Lower lobe of right lung (tissue), 2 donors: ENCODE results near the gene BICD2. TPM values are rescaled to one million over a fixed set of nuclear protein-coding genes. Genes with fewer than 3 reads are reported as not detected.
A peak's percentile ranks its signal among the peaks of the same experiment; 100 is the strongest.

Experiments used
- ATAC-seq, 2 donors: fragments of 200-7000 bp; cut with Tn5 transposase; one replicate each; pipeline ENCODE4 v1.9.1; 2020 to 2022; ENCODE audit warnings: mild to moderate bottlenecking in 2 of 2, moderate library complexity in 2 of 2
- DNase-seq: peaks from one replicate; pipeline ENCODE4 v3.0.0-alpha.2; 2020
- H3K27ac ChIP-seq: fragments of 200-600 bp; one replicate; pipeline ENCODE4 v1.8.0; 2022
- H3K27me3 ChIP-seq: fragments of 200-600 bp; one replicate; pipeline ENCODE4 v1.8.0; 2022; ENCODE audit warnings: low read depth
- H3K36me3 ChIP-seq: fragments of 200-600 bp; one replicate; pipeline ENCODE4 v1.8.0; 2022; ENCODE audit warnings: mild to moderate bottlenecking
- H3K4me1 ChIP-seq: fragments of 200-600 bp; one replicate; pipeline ENCODE4 v1.8.0; 2022
- H3K4me3 ChIP-seq: fragments of 200-600 bp; one replicate; pipeline ENCODE4 v1.8.0; 2022; ENCODE audit warnings: mild to moderate bottlenecking
- H3K9me3 ChIP-seq: fragments of 200-600 bp; one replicate; pipeline ENCODE4 v1.8.0; 2022
- intact Hi-C: fragments of 100-400 bp; cut with DNase I; formaldehyde crosslinking; loops from one replicate; pipeline ENCODE4 v1.11.0; 2022
- total RNA-seq: library from RNA; stranded (reverse); fragmentation: NEBNext Ultra II Directional; extraction: Animal tissue kit (Norgen Biotek cat#: 25700); gene quantifications from one replicate; pipeline ENCODE4 v1.2.1, GENCODE V29; 2021
- TF ChIP-seq, protein P1 (sequence below): fragments of 200-600 bp; IDR thresholded peaks from one replicate; pipeline ENCODE4 v1.8.0; 2022; ENCODE audit warnings: antibody characterized with exemption, mild to moderate bottlenecking
- donor health status: DM: no; HTN: yes; CAD: no; lungs with severe emphysema.

Gene BICD2
- total RNA-seq, 1 donor from 2014 or later, result 34.9 TPM

DNA sequence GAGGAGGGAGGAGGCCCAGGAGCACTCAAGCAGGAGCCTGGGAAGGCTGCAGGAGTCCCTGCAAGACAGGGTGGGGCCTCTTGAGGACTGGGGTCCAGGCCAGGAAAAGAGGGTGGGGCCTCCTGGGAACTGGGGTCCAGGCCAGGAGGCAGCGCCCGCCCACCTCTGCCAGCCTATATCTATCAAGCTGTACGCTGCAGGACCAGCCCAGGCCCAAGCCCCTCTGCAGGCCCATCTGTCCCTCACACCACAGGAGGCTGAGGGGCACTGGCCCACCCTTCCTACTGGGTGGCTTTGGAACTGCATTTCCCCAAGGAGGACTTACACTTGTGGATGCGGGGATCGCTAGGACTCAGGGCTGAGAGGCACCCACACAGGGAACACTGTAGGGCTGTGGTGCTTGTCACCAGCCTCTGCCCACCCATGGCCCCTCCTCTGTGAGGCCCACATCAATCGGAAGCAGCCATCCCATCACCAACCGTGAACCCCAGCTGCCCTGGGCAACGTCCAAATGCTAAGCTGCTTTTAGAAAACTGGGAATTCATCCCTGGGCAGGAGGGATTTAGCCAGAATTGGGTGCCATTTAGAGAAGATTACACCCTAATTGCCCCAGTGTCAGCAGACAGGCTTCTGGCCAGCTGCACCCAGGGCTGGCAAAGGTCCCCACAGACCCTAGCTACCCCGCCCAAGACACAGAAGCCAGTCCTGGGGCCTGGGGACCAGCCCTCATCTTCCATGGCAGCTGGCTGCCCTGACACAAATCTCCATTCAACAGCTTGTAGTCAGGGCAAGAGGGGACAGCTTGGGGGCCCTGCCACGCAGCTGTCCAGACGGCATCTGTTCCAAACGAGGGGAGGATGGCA lies 15.3 kb downstream of the BICD2 start:
- H3K9me3 ChIP-seq, result no peaks in the 10 kb centered on the region
- peak overlapping the region; percentile 26 for H3K27ac ChIP-seq
- no peaks in the 10 kb centered on the region for H3K27me3 ChIP-seq
- peak; percentile 45 to 48 for ATAC-seq
- no peak overlapping the region for H3K4me3 ChIP-seq
- TF ChIP-seq, protein P1, sequence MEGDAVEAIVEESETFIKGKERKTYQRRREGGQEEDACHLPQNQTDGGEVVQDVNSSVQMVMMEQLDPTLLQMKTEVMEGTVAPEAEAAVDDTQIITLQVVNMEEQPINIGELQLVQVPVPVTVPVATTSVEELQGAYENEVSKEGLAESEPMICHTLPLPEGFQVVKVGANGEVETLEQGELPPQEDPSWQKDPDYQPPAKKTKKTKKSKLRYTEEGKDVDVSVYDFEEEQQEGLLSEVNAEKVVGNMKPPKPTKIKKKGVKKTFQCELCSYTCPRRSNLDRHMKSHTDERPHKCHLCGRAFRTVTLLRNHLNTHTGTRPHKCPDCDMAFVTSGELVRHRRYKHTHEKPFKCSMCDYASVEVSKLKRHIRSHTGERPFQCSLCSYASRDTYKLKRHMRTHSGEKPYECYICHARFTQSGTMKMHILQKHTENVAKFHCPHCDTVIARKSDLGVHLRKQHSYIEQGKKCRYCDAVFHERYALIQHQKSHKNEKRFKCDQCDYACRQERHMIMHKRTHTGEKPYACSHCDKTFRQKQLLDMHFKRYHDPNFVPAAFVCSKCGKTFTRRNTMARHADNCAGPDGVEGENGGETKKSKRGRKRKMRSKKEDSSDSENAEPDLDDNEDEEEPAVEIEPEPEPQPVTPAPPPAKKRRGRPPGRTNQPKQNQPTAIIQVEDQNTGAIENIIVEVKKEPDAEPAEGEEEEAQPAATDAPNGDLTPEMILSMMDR, result peak; percentile 6
- H3K4me1 ChIP-seq, result peaks cover 65% of the 10 kb centered on the region
- H3K36me3 ChIP-seq, result no peaks in the 10 kb centered on the region
- intact Hi-C loops, result no loop called here
- no peak for DNase-seq

DNA sequence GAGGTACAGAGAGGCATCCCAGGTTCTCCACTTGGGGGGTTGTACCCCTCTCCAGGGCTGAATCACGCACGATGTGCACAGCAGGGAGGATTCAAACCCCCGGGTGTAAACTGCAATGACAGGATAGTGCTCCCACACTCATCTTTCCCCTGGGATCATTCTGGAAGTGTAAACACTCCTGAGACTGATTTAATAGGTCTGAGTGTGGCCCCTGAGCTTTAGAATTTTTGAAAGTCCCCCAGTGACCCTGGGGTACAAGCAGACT lies 16.5 kb downstream of the BICD2 start:
- Histone ChIP-seq H3K36me3 (no peaks in the 10 kb centered on the region), H3K4me1 (peaks cover 61% of the 10 kb centered on the region), H3K9me3 (no peaks in the 10 kb centered on the region), H3K4me3 (no peak overlapping the region), H3K27me3 (no peaks in the 10 kb centered on the region), H3K27ac (no peak overlapping the region)
- TF ChIP-seq, protein P1, result no peak
- ATAC-seq (peak in 1 of 2 donors; percentile 13), DNase-seq (no peak)
- intact Hi-C loops, result no loop called here

DNA sequence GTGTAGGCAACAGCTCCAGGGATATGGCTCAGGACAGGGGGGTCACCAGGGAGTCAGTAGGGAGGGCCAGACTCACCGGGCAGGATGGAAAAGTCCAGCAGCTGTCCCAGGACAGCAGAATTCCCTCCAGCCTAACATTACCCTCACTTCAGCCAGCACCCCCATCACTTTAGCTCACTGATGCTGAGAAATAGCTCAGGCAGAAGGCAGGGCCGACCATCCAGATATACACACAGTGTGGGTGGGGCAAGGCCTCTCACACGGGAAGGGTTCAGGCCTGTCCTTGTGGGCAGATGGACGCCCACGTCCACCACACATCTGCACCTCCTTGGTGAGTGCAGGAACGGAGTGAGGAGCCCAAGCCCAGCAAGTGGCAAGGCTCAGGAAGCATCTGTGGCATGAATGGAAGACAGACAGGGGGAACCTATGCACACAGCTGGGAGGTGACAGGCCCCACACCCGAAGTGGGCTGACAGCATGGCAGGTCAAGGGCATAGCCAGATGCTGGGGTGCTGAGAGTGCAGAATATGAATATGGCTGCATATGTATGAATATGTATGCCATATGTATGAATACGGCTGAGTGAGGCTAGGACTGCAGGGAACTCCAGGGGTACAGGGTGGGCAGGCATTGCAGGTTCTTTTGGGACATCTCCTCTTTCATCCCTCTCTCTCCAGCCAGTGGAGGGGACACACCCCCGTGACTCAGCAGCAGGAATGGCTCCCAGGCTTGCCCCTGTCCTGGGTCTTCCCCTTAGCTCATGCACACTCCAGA lies 17.0 kb downstream of the BICD2 start:
- H3K4me3 ChIP-seq, result no peak overlapping the region
- H3K27me3 ChIP-seq, result no peaks in the 10 kb centered on the region
- H3K4me1 ChIP-seq, result peaks cover 60% of the 10 kb centered on the region
- ATAC-seq (no peak), DNase-seq (no peak)
- no peaks in the 10 kb centered on the region for H3K9me3 ChIP-seq
- no peaks in the 10 kb centered on the region for H3K36me3 ChIP-seq
- TF ChIP-seq, protein P1, result no peak
- peak overlapping the region; percentile 51 for H3K27ac ChIP-seq
- intact Hi-C loops, result no loop called here

DNA sequence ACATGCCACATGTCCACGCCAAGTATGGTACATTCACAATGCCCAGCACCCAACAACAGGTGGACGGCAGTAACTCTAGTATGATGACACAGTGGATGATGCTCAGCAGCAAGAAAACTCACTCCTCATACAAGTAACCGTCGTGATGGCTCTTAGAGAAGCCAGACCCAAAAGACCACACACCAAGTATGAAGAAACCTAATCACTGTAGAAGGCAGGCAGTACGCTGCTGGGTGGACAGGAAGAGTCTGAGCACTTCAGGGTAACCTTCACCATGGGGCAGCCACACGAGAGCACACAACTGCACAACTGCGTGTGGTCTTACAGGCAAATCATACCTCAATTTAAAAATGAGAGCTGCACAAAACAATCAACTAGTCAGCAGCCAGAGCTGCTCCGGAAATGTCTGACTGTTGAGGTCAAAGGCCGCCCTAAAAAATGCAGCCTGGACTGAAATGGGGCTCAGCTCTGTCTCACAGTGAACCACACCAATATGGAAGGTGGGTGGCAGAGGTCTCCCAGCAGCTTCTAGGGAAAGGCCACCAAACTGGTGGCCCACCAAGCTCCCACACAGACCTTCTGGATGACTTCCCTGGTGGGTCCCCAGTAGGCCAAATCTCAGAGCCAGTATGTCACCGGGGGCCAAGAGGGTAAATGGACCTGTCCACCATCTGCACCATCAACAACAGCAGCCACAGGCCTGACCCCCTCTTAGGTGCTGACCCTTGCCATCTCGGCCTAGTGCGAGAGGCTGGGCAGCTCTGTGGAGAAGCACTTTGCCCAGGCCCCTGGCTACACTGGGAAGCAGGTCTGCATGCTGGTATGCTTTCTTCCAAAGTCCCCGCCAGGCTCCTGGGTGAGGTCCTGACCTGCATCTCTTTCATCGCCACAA lies 17.8 kb downstream of the BICD2 start:
- H3K9me3 ChIP-seq, result no peaks in the 10 kb centered on the region
- ATAC-seq, result no peak
- H3K4me3 ChIP-seq, result no peak overlapping the region
- H3K4me1 ChIP-seq, result peaks cover 60% of the 10 kb centered on the region
- intact Hi-C loops, result no loop called here
- peak overlapping the region; percentile 51 for H3K27ac ChIP-seq
- H3K36me3 ChIP-seq, result no peaks in the 10 kb centered on the region
- no peak for DNase-seq
- H3K27me3 ChIP-seq, result no peaks in the 10 kb centered on the region
- TF ChIP-seq, protein P1, result no peak

DNA sequence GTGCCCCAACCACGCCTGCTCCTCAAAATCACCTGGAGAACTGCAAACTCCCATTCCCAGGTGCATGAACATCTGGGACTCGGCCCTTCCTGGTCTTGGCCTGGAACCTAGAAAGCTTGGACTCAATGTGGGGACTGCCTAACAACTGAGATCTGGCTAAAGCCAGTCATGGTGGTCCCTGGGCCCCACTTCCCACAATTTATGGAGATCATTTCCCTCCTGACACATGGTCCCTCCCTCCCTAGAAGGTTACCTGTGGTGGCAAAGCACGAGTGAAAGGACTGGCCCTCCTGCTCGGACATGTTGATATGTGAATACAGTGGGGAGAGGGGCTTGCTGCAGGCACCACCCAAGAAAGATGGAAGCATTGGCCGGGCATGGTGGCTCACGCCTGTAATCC lies 18.8 kb downstream of the BICD2 start:
- DNase-seq, result no peak
- Histone ChIP-seq H3K9me3 (no peaks in the 10 kb centered on the region), H3K27ac (no peak overlapping the region), H3K36me3 (no peaks in the 10 kb centered on the region), H3K4me3 (no peak overlapping the region), H3K4me1 (peaks cover 69% of the 10 kb centered on the region), H3K27me3 (no peaks in the 10 kb centered on the region)
- intact Hi-C loops, result no loop called here
- no peak for ATAC-seq
- TF ChIP-seq, protein P1, result no peak
